Chondrocyte (in vitro differentiated cells): Measurements from ENCODE around the gene ZCCHC24. TPM values are rescaled to one million over a fixed set of nuclear protein-coding genes. Genes with fewer than 3 reads are reported as not detected.

Source experiments
- DNase-seq: peaks from one replicate; pipeline ENCODE4 v3.0.0; 2021; ENCODE audit warnings: mixed read lengths, low spot score
- H3K27ac Mint-ChIP-seq: one replicate; pipeline ENCODE4 v1.8.0; 2021; ENCODE audit warnings: mild to moderate bottlenecking, moderate library complexity, mixed read lengths; ENCODE audit not compliant: unreplicated experiment
- H3K27me3 Mint-ChIP-seq: 2 replicates; pipeline ENCODE4 v1.8.0; 2021; ENCODE audit warnings: low read depth, mixed read lengths
- H3K36me3 Mint-ChIP-seq: 2 replicates; pipeline ENCODE4 v1.8.0; 2021; ENCODE audit warnings: low read depth, mixed read lengths
- H3K4me1 Mint-ChIP-seq: 2 replicates; pipeline ENCODE4 v1.8.0; 2021; ENCODE audit warnings: low read depth, mild to moderate bottlenecking, mixed read lengths
- H3K4me3 Mint-ChIP-seq: one replicate; pipeline ENCODE4 v1.8.0; 2021; ENCODE audit warnings: mild to moderate bottlenecking, moderate library complexity, mixed read lengths; ENCODE audit not compliant: unreplicated experiment
- H3K9me3 Mint-ChIP-seq: 2 replicates; pipeline ENCODE4 v1.8.0; 2021; ENCODE audit warnings: low read depth, mixed read lengths
- total RNA-seq: library from RNA; stranded (reverse); gene quantifications from 3 replicates; pipeline ENCODE4 v1.2.1, GENCODE V29; 2021
- TF ChIP-seq, protein P1 (sequence below): fragments of 200-600 bp; sonication (generic); IDR thresholded peaks from 2 replicates; pipeline ENCODE4 v1.5.0; 2021; ENCODE audit warnings: antibody characterized with exemption, mild to moderate bottlenecking, moderate library complexity

The ZCCHC24 gene
- total RNA-seq, 1 donor from 2014 or later, result 45.1 TPM

DNA sequence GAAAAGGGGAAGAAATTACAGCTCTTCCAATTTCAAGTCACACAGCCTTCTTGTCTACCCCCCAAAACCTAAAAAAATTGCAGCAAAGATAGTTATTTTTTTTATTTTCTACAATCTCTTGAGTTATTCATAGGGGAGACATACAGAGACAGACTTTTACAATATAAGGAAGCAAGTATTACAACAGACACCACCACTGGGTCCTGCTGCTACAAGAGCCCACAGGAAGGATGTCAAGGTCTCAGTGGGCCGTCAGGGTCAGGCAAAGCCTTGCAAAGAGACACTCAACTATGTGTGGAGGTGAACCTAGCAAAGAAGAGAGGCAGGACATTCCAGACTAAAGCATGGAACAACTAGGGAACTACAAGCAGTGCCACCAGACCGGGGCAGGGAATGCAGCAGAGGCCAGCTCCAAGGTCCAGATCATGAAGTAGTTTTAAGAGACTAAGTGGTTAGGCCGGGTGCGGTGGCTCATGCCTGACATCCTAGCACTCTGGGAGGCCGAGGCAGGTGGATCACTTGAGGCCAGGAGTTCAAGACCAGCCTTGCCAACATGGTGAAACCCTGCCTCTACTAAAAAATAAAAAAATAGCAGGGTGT is 28.2 kb upstream of the ZCCHC24 start:
- no peak overlapping the region for H3K4me3 Mint-ChIP-seq
- H3K27ac Mint-ChIP-seq, result no peak overlapping the region

DNA sequence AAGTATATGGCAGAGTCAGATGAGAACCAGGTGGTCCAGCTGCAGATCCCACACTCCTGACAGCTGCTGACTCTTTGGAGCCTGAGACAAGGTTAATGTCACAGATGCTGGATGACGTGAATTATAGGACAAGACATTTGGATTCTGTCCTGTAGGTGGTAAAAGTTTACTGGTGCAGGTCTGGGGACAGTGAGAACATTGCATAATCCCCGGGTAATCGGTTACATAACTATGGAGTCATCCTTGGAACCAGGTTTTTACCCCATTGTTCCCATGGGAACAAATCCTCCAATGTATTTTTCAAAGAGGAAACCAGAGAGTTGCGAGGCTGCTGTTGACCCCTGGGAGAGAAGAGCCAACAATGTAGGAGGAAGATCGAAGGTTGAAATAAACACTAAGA is 27.5 kb upstream of the ZCCHC24 start:
- TF ChIP-seq, protein P1, sequence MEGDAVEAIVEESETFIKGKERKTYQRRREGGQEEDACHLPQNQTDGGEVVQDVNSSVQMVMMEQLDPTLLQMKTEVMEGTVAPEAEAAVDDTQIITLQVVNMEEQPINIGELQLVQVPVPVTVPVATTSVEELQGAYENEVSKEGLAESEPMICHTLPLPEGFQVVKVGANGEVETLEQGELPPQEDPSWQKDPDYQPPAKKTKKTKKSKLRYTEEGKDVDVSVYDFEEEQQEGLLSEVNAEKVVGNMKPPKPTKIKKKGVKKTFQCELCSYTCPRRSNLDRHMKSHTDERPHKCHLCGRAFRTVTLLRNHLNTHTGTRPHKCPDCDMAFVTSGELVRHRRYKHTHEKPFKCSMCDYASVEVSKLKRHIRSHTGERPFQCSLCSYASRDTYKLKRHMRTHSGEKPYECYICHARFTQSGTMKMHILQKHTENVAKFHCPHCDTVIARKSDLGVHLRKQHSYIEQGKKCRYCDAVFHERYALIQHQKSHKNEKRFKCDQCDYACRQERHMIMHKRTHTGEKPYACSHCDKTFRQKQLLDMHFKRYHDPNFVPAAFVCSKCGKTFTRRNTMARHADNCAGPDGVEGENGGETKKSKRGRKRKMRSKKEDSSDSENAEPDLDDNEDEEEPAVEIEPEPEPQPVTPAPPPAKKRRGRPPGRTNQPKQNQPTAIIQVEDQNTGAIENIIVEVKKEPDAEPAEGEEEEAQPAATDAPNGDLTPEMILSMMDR, result no peak
- H3K4me3 Mint-ChIP-seq, result no peak overlapping the region
- peaks cover 4% of the 10 kb centered on the region for H3K27me3 Mint-ChIP-seq
- H3K36me3 Mint-ChIP-seq, result no peaks in the 10 kb centered on the region
- H3K27ac Mint-ChIP-seq, result no peak overlapping the region
- H3K9me3 Mint-ChIP-seq, result no peaks in the 10 kb centered on the region
- DNase-seq, result no peak
- H3K4me1 Mint-ChIP-seq, result no peaks in the 10 kb centered on the region

More for the DNA sequence above, 28.2 kb upstream of the ZCCHC24 start:
- no peaks in the 10 kb centered on the region for H3K9me3 Mint-ChIP-seq
- DNase-seq, result no peak
- H3K4me1 Mint-ChIP-seq, result no peaks in the 10 kb centered on the region
- H3K36me3 Mint-ChIP-seq, result no peaks in the 10 kb centered on the region
- peaks cover 4% of the 10 kb centered on the region for H3K27me3 Mint-ChIP-seq
- TF ChIP-seq, protein P1, result no peak

DNA sequence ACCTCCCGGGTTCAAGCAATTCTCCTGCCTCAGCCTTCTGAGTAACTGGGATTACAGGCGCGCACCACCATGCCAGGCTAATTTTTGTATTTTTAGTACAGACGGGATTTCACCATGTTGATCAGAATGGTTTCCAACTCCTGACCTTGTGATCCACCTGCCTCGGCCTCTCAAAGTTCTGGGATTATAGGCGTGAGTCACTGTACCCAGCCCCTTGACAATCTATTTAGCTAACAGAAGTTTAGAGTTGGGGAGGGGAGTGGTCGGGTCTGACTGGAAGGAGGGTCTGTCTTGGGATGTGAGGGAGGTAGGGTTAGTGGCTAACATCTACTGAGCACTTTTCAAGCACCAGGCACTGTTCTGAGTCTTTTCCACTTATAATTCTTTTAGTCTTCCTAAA is 27.0 kb upstream of the ZCCHC24 start:
- no peak for DNase-seq
- TF ChIP-seq, protein P1, result no peak
- no peaks in the 10 kb centered on the region for H3K36me3 Mint-ChIP-seq
- H3K4me3 Mint-ChIP-seq, result no peak overlapping the region
- peaks cover 2% of the 10 kb centered on the region for H3K27me3 Mint-ChIP-seq
- peaks cover 1% of the 10 kb centered on the region for H3K4me1 Mint-ChIP-seq
- H3K9me3 Mint-ChIP-seq, result no peaks in the 10 kb centered on the region
- H3K27ac Mint-ChIP-seq, result no peak overlapping the region

DNA sequence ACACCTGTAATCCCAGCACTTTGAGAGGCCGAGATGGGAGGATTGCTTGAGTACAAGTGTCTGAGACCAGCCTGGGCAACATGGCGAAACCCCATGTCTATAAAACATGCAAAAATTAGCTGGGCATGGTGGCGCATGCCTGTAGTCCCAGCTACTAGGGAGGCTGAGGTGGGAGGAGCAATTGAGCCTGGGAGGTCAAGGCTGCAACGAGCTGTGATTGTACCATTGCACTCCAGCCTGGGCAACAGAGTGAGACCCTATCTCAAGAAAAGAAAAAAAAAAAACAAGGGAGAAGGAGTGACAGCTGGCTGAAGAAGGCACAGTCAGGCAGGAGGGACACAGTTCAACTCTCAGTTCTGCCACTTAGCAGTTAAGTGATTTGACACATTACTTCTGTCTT is 26.4 kb upstream of the ZCCHC24 start:
- DNase-seq, result no peak
- TF ChIP-seq, protein P1, result no peak
- no peak overlapping the region for H3K4me3 Mint-ChIP-seq
- H3K4me1 Mint-ChIP-seq, result peaks cover 7% of the 10 kb centered on the region
- H3K27ac Mint-ChIP-seq, result no peak overlapping the region
- peaks cover 2% of the 10 kb centered on the region for H3K27me3 Mint-ChIP-seq
- H3K36me3 Mint-ChIP-seq, result no peaks in the 10 kb centered on the region
- H3K9me3 Mint-ChIP-seq, result no peaks in the 10 kb centered on the region

DNA sequence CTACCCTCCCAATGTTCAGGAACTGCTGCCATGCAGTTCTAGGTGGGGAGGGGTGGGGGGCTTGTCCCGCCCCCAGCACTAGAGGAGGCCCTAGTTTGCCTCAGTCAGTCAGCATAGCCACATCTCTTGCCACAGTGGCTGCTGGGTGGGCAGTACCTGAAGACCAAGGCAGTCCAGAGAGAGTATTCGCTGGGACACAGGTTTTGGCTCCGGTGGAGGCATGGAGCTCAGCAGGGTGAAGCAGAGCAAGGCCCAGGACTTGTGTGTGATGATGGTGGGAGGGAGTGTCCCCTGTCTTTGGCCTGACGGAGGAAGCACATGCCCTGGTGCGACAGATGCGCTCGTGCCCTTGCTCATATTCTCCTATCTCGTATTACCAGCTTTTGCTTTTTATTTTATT is 24.7 kb upstream of the ZCCHC24 start:
- Mint-ChIP-seq H3K27ac (no peak overlapping the region), H3K4me1 (peaks cover 7% of the 10 kb centered on the region), H3K36me3 (no peaks in the 10 kb centered on the region), H3K9me3 (no peaks in the 10 kb centered on the region), H3K4me3 (no peak overlapping the region), H3K27me3 (peaks cover 2% of the 10 kb centered on the region)
- TF ChIP-seq, protein P1, result no peak
- no peak for DNase-seq
